Measurements from ENCODE around the gene GRM7.

The GRM7 gene

GRCh38 chr3:6971933-6972332 lies 111.0 kb downstream of the GRM7 start:
- no peak for DNase-seq (ENCODE audit: low read depth)

DNA sequence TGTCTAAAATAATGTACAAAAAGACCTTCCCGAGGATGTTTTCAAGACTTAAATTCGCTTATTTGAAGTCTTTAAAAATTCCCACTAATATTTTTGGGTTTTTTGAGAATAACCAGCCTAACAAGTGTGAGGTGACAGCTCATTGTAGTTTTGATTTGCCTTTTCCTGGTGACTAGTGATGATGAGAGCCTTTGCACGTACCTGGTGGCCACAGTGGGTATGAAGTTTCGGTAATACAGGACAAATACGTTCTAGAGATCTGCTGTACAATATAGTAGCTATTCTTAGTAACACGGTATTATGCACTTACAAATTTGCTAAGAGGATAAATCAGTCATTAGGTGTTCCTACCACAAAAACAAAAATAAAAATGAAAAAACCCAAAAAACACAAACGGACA lies 124.9 kb downstream of the GRM7 start:
- DNase-seq (ENCODE audit: low read depth): no peak

GRCh38 chr3:6989608-6990291 lies 128.8 kb downstream of the GRM7 start:
- no peak for DNase-seq (ENCODE audit: low read depth)

DNA sequence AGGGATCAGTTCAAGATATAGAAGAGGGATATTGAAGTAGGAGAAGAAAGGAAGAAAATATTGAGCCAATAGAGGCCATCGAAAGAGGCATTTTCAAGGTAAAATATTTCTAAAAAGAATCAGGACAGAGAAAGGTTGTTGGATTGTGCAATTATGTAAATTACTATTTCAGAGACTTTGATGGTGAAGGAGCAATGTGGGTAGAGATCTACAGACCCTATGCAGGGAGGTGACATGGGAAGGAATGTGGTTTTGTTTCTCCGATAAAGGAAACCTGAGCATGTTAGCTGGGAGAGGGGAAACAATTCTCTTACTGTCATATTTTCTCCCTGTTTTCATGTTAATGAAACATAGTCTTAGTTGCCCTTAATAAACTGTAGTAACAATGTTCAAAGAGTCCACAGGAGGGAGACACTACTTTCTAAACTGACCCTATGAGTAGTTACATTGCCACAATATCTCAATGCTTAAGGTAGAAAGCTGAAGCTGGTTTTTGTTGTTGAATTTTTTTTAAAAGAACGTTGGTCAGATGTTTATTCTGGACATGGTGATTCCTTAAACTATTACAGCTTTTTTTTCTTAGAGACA lies 133.3 kb downstream of the GRM7 start:
- DNase-seq (ENCODE audit: low read depth): no peak

DNA sequence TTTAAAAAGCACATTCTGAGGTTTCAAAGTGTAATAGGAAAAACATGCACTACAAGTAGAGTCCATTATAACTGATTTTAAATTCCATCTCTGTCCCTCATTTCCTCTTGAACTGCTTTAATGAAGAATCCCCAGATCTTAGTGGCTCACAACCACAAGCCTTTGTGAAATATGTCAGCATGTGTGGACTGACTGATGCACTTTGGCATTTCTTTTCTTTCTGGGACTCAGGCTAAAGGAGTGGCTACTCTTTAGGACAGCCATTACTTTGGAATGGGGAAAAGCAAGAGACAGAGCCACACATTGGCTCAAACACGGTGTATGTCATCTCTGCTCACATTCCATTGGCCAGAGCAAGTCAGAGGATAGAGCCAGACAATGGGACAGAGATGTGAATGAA lies 139.6 kb downstream of the GRM7 start:
- DNase-seq (ENCODE audit: low read depth): no peak

GRCh38 chr3:7001370-7001769 lies 140.5 kb downstream of the GRM7 start:
- DNase-seq (ENCODE audit: low read depth): no peak

DNA sequence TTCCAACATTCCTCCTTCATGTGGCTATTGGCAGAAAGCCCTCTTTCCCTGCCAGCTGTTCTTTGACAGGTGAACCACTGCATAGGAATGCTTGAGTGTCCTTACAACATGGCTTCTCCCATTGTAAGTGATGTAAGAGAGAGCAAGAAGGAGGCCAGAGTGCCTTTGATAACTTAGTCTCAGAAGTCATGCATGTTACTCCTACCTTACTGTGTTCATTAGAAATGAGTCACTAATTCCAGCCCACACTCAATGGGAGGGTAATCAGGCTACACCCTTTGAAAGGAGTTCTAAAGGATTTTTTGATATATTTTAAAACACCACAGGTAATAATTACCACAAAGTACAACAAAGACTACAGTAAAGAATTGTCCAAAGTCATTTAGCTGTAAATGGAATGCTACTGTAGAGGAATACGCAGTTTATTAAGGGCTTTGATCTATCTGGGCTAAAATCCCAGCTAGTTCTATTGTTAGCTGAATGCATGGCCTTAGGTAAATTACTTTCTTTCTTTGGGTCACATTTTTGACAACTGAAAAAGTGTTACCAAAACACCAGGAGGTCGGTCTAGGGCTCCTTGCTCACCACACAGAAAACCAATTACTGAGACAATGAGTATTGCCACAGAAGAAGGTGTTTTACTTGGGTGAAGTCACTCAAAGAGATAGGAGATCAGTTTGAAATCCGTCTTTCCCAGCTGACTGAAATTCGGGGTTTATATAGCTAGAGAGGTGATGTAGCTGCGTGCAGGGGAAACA lies 154.9 kb downstream of the GRM7 start:
- no peak for DNase-seq (ENCODE audit: low read depth)

- DNase-seq (ENCODE audit: low read depth): no peak
These were observed 164.8 kb downstream of the GRM7 start for GRCh38 chr3:7025581-7026300.

DNA sequence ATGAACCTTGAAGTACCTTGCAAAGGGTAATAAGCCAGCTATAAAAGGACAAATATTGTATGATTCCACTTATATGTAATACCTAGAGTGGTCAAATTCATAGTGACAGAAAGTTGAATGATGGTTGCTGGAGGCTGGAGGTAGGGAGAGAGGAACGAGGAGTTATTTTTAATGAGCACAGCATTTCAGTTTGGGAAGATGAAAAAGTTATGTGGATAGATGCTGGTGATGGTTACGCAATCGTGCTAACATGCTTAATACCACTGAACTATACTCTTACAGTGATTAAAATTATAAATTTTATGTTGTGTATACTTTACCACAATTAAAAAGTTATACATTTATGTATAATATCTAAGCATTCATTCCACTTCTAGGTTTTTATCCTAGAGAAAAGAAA lies 168.6 kb downstream of the GRM7 start:
- no peak for DNase-seq (ENCODE audit: low read depth)

DNA sequence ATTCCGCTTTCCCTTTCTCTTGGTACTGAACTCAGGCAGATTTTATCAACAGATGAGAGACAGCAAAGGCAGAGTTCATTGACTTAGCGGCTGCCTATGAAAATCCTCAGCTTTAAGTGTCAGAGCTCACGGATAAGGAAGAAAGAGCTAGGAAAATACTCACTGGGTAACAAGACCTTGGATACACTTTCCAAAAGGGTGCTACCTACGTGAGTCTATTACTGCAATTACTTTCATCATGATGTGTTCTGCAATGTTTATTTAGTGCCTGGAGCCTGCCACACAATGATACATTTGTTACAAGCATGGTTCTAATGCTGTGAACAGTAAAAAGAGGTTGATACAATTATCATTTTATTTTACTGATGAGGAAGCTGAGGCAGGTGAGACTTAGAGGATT lies 177.5 kb downstream of the GRM7 start:
- no peak for DNase-seq (ENCODE audit: low read depth)

- DNase-seq (ENCODE audit: low read depth): no peak
These were observed 201.8 kb downstream of the GRM7 start for GRCh38 chr3:7062714-7063113.

DNA sequence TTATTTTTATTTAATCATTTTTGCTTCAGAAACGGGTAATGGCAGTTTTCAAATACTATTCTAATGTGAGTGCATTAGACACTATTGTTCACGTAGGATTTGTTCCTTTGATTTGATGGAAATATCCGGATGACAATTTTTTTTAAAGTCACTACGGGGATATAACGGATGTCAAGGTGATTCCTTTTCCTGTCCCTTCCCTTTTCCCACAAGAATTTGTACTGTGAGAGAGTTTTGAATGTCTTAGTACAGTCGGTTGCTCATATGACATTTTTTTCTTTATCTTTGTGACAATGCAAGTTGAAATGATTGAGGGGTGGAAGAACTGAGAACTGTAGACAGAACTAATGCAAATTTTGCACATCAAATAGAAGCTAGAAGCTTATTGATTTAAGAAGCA lies 209.5 kb downstream of the GRM7 start:
- DNase-seq (ENCODE audit: low read depth): no peak

- DNase-seq (ENCODE audit: low read depth): no peak
These were observed 213.3 kb downstream of the GRM7 start for GRCh38 chr3:7074217-7074616.

- DNase-seq (ENCODE audit: low read depth): no peak
These were observed 214.2 kb downstream of the GRM7 start for GRCh38 chr3:7075117-7075516.

DNA sequence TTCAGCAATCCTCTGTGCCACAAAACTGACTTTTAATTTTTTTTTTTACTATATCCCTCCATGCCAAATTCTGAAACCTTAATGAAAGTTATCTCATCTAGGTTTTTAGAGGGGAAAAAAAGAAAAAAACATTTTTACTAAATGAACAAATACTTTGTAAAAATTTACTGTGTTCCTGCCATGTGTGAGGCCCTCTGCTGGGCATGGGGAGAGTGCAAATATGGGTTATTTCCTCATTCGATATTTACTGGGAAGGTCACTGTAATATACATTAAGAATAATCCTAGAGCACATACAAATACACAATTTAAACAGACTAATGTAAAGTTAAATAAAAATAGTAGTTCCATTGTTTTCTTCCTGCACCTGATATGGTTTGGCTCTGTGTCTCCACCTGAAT lies 215.0 kb downstream of the GRM7 start:
- no peak for DNase-seq (ENCODE audit: low read depth)

DNA sequence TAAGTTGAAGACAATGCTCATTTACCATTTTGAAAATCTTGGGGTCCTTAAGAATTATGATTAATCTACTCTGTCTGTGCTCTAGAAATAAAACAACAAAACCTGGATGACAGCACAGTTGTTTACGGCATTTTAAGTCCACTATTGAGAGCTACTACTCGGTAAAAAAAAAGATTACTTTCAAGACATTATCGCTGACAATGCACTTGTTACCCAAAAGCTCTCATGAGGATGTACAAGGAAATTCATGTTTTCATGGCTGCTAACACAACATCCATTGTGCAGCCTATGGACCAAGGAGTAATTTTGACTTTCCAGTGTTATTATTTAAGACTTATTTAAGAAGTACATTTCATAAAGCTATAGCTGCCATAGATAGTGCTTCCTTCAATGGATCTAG lies 221.3 kb downstream of the GRM7 start:
- DNase-seq (ENCODE audit: low read depth): no peak

GRCh38 chr3:7086417-7086816 lies 225.5 kb downstream of the GRM7 start:
- no peak for DNase-seq (ENCODE audit: low read depth)

- no peak for DNase-seq (ENCODE audit: low read depth)
These were observed 234.2 kb downstream of the GRM7 start for GRCh38 chr3:7095116-7095515.

DNA sequence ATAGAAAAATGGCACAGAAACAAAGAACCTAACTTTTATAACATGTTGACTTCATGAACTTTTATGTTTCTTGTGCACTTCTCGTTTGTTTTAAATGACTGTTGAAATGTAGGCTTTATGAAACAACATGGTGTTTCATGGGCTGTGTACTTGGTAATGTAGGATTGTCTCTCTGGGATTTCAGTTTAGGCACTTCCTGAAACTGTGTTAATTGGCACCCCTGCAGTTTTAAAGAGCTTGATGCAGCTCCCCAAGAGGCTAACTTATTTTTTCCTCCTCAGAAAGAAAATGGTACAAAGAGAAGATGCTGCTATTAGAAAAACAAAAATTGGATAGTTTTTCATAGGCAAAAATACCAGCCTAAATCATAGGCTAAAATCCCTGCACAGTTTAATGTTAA lies 239.2 kb downstream of the GRM7 start:
- DNase-seq (ENCODE audit: low read depth): no peak

DNA sequence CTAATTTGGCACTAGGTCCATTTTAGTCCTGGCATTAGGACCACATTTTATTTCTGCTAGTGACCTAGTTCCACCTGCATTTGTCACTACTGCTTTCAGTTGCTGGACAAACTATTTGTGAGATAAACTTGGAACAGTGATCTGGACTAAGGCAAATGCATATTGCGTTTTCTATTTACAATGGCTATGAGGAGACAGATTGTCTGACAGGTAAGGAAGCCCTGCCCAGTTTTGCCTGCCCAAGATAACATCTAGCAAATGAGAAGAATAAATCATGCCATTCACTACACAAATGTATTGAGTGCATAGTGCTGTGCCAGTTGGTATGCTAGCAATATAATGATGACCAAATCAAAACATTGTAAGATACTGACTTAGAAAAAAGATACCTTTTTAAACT lies 245.7 kb downstream of the GRM7 start:
- no peak for DNase-seq (ENCODE audit: low read depth)

GRCh38 chr3:7112523-7113056 lies 251.7 kb downstream of the GRM7 start:
- DNase-seq (ENCODE audit: low read depth): no peak

GRCh38 chr3:7144697-7145308 lies 283.9 kb downstream of the GRM7 start:
- DNase-seq (ENCODE audit: low read depth): no peak

All from stimulated activated CD8-positive, alpha-beta memory T cell treated with anti-CD3 and anti-CD28 coated beads, Interleukin-15, amount 100 ng/mL, for 1 hour (primary cell).